Stimulated activated naive B cell treated with anti-CD40 and anti-IgM and Interleukin-4, amounts not matched to agents 10 μg/mL and 1 μg/mL and 100 μg/mL, for 72 hours (primary cell): Measurements from ENCODE around the gene RXRA.
A peak's percentile ranks its signal among the peaks of the same experiment; 100 is the strongest.

Experiments
- ATAC-seq, 2 donors: fragments of 150-1000 bp; cut with Tn5 transposase; replicated peaks; 2 replicates each; pipeline ENCODE4 v1.10.0; 2021; ENCODE audit warnings: moderate library complexity in 1 of 2
- DNase-seq: peaks from one replicate; pipeline ENCODE4 v3.0.0; 2021
- H3K27ac Mint-ChIP-seq: one replicate; pipeline ENCODE4 v1.8.0; 2022; ENCODE audit warnings: mild to moderate bottlenecking, mixed read lengths
- H3K27me3 Mint-ChIP-seq, 2 donors: one replicate each; pipeline ENCODE4 v1.8.0; 2022; ENCODE audit warnings: mixed read lengths in 2 of 2
- H3K36me3 Mint-ChIP-seq, 2 donors: one replicate each; pipeline ENCODE4 v1.8.0; 2022; ENCODE audit warnings: mixed read lengths in 2 of 2, mild to moderate bottlenecking in 1 of 2
- H3K4me1 Mint-ChIP-seq, 2 donors: one replicate each; pipeline ENCODE4 v1.8.0; 2022; ENCODE audit warnings: mixed read lengths in 2 of 2, mild to moderate bottlenecking in 1 of 2
- H3K4me3 Mint-ChIP-seq, 2 donors: one replicate each; pipeline ENCODE4 v1.8.0; 2022; ENCODE audit warnings: mild to moderate bottlenecking in 2 of 2, mixed read lengths in 2 of 2, moderate library complexity in 1 of 2
- H3K9me3 Mint-ChIP-seq, 2 donors: one replicate each; pipeline ENCODE4 v1.8.0; 2022; ENCODE audit warnings: mixed read lengths in 2 of 2, mild to moderate bottlenecking in 1 of 2

The RXRA gene

GRCh38 chr9:134340475-134341160 lies 14.4 kb downstream of the RXRA start:
- no peak overlapping the region for H3K4me3 Mint-ChIP-seq
- no peak for ATAC-seq
- no peak overlapping the region for H3K27ac Mint-ChIP-seq

GRCh38 chr9:134341306-134341705 lies 15.1 kb downstream of the RXRA start:
- peaks cover 19 to 28% of the 10 kb centered on the region in 2 donors for H3K4me1 Mint-ChIP-seq

More at GRCh38 chr9:134340475-134341160, 14.4 kb downstream of the RXRA start:
- no peak for DNase-seq
- Mint-ChIP-seq H3K4me1 (peaks cover 13 to 28% of the 10 kb centered on the region in 2 donors), H3K9me3 (no peaks in the 10 kb centered on the region), H3K27me3 (peaks cover 0 to 17% of the 10 kb centered on the region in 2 donors), H3K36me3 (no peaks in the 10 kb centered on the region)

GRCh38 chr9:134341929-134342745 lies 15.9 kb downstream of the RXRA start:
- Mint-ChIP-seq H3K27me3 (peaks cover 4 to 28% of the 10 kb centered on the region in 2 donors), H3K36me3 (no peaks in the 10 kb centered on the region), H3K4me1 (peaks cover 21 to 28% of the 10 kb centered on the region in 2 donors), H3K4me3 (no peak overlapping the region), H3K27ac (no peak overlapping the region), H3K9me3 (no peaks in the 10 kb centered on the region)
- ATAC-seq: no peak
- DNase-seq: no peak

More at GRCh38 chr9:134341306-134341705, 15.1 kb downstream of the RXRA start:
- Mint-ChIP-seq H3K36me3 (no peaks in the 10 kb centered on the region), H3K27ac (no peak overlapping the region), H3K4me3 (no peak overlapping the region), H3K27me3 (peaks cover under 1 to 24% of the 10 kb centered on the region in 2 donors), H3K9me3 (no peaks in the 10 kb centered on the region)
- ATAC-seq: no peak
- DNase-seq: no peak

GRCh38 chr9:134342746-134343115 lies 16.5 kb downstream of the RXRA start:
- Mint-ChIP-seq H3K27me3 (peaks cover 4 to 28% of the 10 kb centered on the region in 2 donors), H3K9me3 (no peaks in the 10 kb centered on the region), H3K27ac (no peak overlapping the region), H3K36me3 (no peaks in the 10 kb centered on the region), H3K4me3 (no peak overlapping the region), H3K4me1 (peaks cover 23 to 30% of the 10 kb centered on the region in 2 donors)
- ATAC-seq (no peak), DNase-seq (no peak)

GRCh38 chr9:134343637-134344036 lies 17.4 kb downstream of the RXRA start:
- Mint-ChIP-seq H3K9me3 (no peaks in the 10 kb centered on the region), H3K27ac (no peak overlapping the region), H3K36me3 (no peaks in the 10 kb centered on the region), H3K4me3 (no peak overlapping the region), H3K27me3 (peaks cover 4 to 32% of the 10 kb centered on the region in 2 donors), H3K4me1 (peaks cover 27 to 39% of the 10 kb centered on the region in 2 donors)
- no peak for DNase-seq
- ATAC-seq: no peak

- Mint-ChIP-seq H3K27ac (no peak overlapping the region), H3K4me3 (no peak overlapping the region)
- peak in 1 of 2 donors; percentile 46 for ATAC-seq
Observed at GRCh38 chr9:134344068-134344799, 18.0 kb downstream of the RXRA start.

GRCh38 chr9:134344800-134345310 lies 18.6 kb downstream of the RXRA start:
- peaks cover 27 to 40% of the 10 kb centered on the region in 2 donors for H3K4me1 Mint-ChIP-seq
- DNase-seq (no peak), ATAC-seq (no peak)
- no peaks in the 10 kb centered on the region for H3K36me3 Mint-ChIP-seq
- H3K4me3 Mint-ChIP-seq: no peak overlapping the region
- no peak overlapping the region for H3K27ac Mint-ChIP-seq
- H3K9me3 Mint-ChIP-seq: no peaks in the 10 kb centered on the region
- peaks cover 4 to 32% of the 10 kb centered on the region in 2 donors for H3K27me3 Mint-ChIP-seq

More at GRCh38 chr9:134344068-134344799, 18.0 kb downstream of the RXRA start:
- Mint-ChIP-seq H3K9me3 (no peaks in the 10 kb centered on the region), H3K36me3 (no peaks in the 10 kb centered on the region), H3K4me1 (peaks cover 27 to 40% of the 10 kb centered on the region in 2 donors), H3K27me3 (peaks cover 4 to 32% of the 10 kb centered on the region in 2 donors)
- no peak for DNase-seq

- H3K4me3 Mint-ChIP-seq: no peak overlapping the region
- ATAC-seq (no peak), DNase-seq (no peak)
- no peaks in the 10 kb centered on the region for H3K36me3 Mint-ChIP-seq
- H3K4me1 Mint-ChIP-seq: peaks cover 27 to 40% of the 10 kb centered on the region in 2 donors
- no peak overlapping the region for H3K27ac Mint-ChIP-seq
- peaks cover 4 to 32% of the 10 kb centered on the region in 2 donors for H3K27me3 Mint-ChIP-seq
- no peaks in the 10 kb centered on the region for H3K9me3 Mint-ChIP-seq
Observed at GRCh38 chr9:134345737-134346136, 19.5 kb downstream of the RXRA start.

- no peak for ATAC-seq
- no peaks in the 10 kb centered on the region for H3K9me3 Mint-ChIP-seq
- DNase-seq: no peak
- H3K36me3 Mint-ChIP-seq: no peaks in the 10 kb centered on the region
- no peak overlapping the region for H3K27ac Mint-ChIP-seq
- peaks cover 25 to 40% of the 10 kb centered on the region in 2 donors for H3K4me1 Mint-ChIP-seq
- peaks cover 4 to 32% of the 10 kb centered on the region in 2 donors for H3K27me3 Mint-ChIP-seq
- H3K4me3 Mint-ChIP-seq: no peak overlapping the region
Observed at GRCh38 chr9:134346151-134346550, 19.9 kb downstream of the RXRA start.

- Mint-ChIP-seq H3K4me1 (peaks cover 20 to 33% of the 10 kb centered on the region in 2 donors), H3K36me3 (no peaks in the 10 kb centered on the region), H3K27ac (no peak overlapping the region), H3K9me3 (no peaks in the 10 kb centered on the region), H3K27me3 (peaks cover 4 to 38% of the 10 kb centered on the region in 2 donors), H3K4me3 (no peak overlapping the region)
- DNase-seq: no peak
- ATAC-seq: no peak
Observed at GRCh38 chr9:134346840-134347583, 20.8 kb downstream of the RXRA start.

- Mint-ChIP-seq H3K4me1 (peaks cover 17 to 25% of the 10 kb centered on the region in 2 donors), H3K4me3 (no peak overlapping the region), H3K27me3 (peaks cover 4 to 38% of the 10 kb centered on the region in 2 donors), H3K27ac (peak overlapping the region; percentile 6), H3K9me3 (no peaks in the 10 kb centered on the region), H3K36me3 (no peaks in the 10 kb centered on the region)
- DNase-seq (no peak), ATAC-seq (no peak)
Observed at GRCh38 chr9:134347996-134348395, 21.7 kb downstream of the RXRA start.

GRCh38 chr9:134348404-134349155 lies 22.3 kb downstream of the RXRA start:
- H3K4me3 Mint-ChIP-seq: no peak overlapping the region
- H3K36me3 Mint-ChIP-seq: no peaks in the 10 kb centered on the region
- peaks cover 17 to 25% of the 10 kb centered on the region in 2 donors for H3K4me1 Mint-ChIP-seq
- peaks cover 4 to 38% of the 10 kb centered on the region in 2 donors for H3K27me3 Mint-ChIP-seq
- DNase-seq (no peak), ATAC-seq (peak in 1 of 2 donors; percentile 12)
- no peak overlapping the region for H3K27ac Mint-ChIP-seq
- H3K9me3 Mint-ChIP-seq: no peaks in the 10 kb centered on the region

GRCh38 chr9:134349936-134350335 lies 23.7 kb downstream of the RXRA start:
- H3K4me3 Mint-ChIP-seq: no peak overlapping the region
- peaks cover 4 to 30% of the 10 kb centered on the region in 2 donors for H3K27me3 Mint-ChIP-seq
- H3K36me3 Mint-ChIP-seq: no peaks in the 10 kb centered on the region
- no peak for DNase-seq
- ATAC-seq: no peak
- peaks cover 13 to 17% of the 10 kb centered on the region in 2 donors for H3K4me1 Mint-ChIP-seq
- no peak overlapping the region for H3K27ac Mint-ChIP-seq
- H3K9me3 Mint-ChIP-seq: no peaks in the 10 kb centered on the region
